ENCODE data around the gene GRK2.
"Not testable (repeated sequence)": the region's sequence is repeated elsewhere in the genome, so short reads cannot be mapped to it uniquely, and the experiment has no call there.

DNA sequence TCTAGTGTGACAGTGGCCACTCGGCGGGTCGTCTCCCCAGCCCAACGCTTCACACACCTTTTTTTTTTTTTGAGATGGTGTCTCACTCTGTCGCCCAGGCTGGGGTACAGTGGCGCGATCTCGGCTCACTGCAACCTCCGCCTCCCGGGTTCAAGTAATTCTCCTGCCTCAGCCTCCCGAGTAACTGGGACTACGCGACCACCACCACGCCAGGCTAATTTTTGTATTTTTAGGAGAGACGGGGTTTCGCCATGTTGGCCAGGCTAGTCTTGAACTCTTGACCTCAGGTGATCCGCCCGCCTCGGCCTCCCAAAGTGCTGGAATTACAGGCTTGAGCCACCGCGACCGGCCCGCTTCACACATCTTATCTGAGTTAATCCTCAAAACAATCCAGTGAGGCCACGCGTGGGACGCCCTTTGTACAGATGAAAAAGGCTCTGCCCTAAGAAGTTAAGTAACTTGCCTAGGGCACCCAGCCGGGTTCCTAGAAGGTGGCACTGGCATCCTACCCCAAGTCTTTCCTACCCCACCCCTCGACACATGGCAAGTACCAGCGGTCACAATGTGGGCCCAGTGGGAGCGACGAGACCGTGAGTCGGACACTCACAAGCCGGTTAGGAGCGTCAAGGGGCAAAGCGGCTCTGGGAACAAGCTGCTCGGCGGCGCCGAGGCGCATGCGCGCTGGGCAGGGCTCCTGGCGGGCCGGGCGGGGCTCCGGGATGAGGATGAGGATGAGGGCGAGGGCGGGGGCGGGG is 5.2 kb upstream of the GRK2 start:
- TF ChIP-seq, protein P1, sequence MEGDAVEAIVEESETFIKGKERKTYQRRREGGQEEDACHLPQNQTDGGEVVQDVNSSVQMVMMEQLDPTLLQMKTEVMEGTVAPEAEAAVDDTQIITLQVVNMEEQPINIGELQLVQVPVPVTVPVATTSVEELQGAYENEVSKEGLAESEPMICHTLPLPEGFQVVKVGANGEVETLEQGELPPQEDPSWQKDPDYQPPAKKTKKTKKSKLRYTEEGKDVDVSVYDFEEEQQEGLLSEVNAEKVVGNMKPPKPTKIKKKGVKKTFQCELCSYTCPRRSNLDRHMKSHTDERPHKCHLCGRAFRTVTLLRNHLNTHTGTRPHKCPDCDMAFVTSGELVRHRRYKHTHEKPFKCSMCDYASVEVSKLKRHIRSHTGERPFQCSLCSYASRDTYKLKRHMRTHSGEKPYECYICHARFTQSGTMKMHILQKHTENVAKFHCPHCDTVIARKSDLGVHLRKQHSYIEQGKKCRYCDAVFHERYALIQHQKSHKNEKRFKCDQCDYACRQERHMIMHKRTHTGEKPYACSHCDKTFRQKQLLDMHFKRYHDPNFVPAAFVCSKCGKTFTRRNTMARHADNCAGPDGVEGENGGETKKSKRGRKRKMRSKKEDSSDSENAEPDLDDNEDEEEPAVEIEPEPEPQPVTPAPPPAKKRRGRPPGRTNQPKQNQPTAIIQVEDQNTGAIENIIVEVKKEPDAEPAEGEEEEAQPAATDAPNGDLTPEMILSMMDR (conservative IDR thresholded peaks at IDR 0.05 in 1 of 2, IDR thresholded peaks at IDR 0.05 in 1 of 2; ENCODE audit: low read depth in 1 of 2, low read length in 2 of 2): not testable (repeated sequence)
- not testable (repeated sequence) for TF ChIP-seq EZH2 (IDR thresholded peaks at IDR 0.05; ENCODE audit: low read length, missing control alignments)
